HCT116 (cell line): ENCODE measurements around the gene WNT7B. TPM values are rescaled to one million over a fixed set of nuclear protein-coding genes. Genes with fewer than 3 reads are reported as not detected.

Source experiments
- ATAC-seq: fragments of 200-7000 bp; cut with Tn5 transposase; 2 replicates; pipeline ENCODE4 v1.9.1; 2020; ENCODE audit warnings: mild to moderate bottlenecking, moderate library complexity
- BruUV-seq: library from RNA; stranded (reverse); fragments of 400-500 nt; replicated peaks from 2 replicates; lab custom pipeline; 2021; lab: Mats Ljungman, UMichigan
- CTCF ChIA-PET: fragments of 300-600 bp; sonication (Branson Sonifier 250); formaldehyde crosslinking; loops from one replicate; lab custom pipeline; 2021; ENCODE audit warnings: antibody characterized with exemption; lab: Charles Lee
- POLR2A ChIA-PET: fragments of 300-600, 350-600 bp; sonication (Branson Sonifier 250); formaldehyde crosslinking; loops from one replicate; lab custom pipeline; 2021; ENCODE audit warnings: antibody characterized with exemption; lab: Charles Lee
- RAD21 ChIA-PET, 2 experiments: fragments of 300-600 bp; sonication (Branson Sonifier 250); formaldehyde crosslinking; loops; one replicate each; lab custom pipeline; 2023; ENCODE audit warnings: low total read pairs in 2 of 2; ENCODE audit not compliant: uncharacterized antibody in 2 of 2, unreplicated experiment in 2 of 2, low non-redundant PET in 1 of 2; lab: Charles Lee
- DNase-seq: peaks from one replicate; pipeline ENCODE4 v3.0.0-alpha.2; 2010; ENCODE audit warnings: low read depth, low spot score
- H2AFZ ChIP-seq: fragments of 200-600 bp; shearing (Covaris generic), sonication (generic); 2 replicates; pipeline ENCODE4 v1.6.1; 2017; ENCODE audit warnings: low read depth, mixed run types, mixed read lengths, antibody characterized with exemption, low read length; ENCODE audit not compliant: poor library complexity, severe bottlenecking
- H3K27ac ChIP-seq: 2 replicates; pipeline ENCODE4 v1.5.1; 2012; ENCODE audit warnings: low read depth, low read length
- H3K27me3 ChIP-seq: fragments of 200-600 bp; sonication (generic); 2 replicates; pipeline ENCODE4 v1.6.1; 2016; ENCODE audit warnings: mixed run types, low read length, mixed read lengths; ENCODE audit not compliant: insufficient read depth
- H3K36me3 ChIP-seq, 2 experiments: fragments of 200-500 bp in 1 of 2; fragments of 200-600 bp in 1 of 2; sonication (Bioruptor generic) in 1 of 2; sonication (generic) in 1 of 2; 2 replicates each; pipeline versions ENCODE4 v1.5.1 to v1.6.1; 2014 to 2016; ENCODE audit warnings: low read length in 2 of 2, inconsistent platforms in 1 of 2, mixed read lengths in 1 of 2, mixed run types in 1 of 2; ENCODE audit not compliant: insufficient read depth in 2 of 2, control insufficient read depth in 1 of 2
- H3K4me1 ChIP-seq, 2 experiments: fragments of 200-600 bp in 1 of 2; sonication (generic) in 1 of 2; 2 replicates each; pipeline versions ENCODE4 v1.5.1 to v1.6.1; 2012 to 2017; ENCODE audit warnings: low read length in 2 of 2, inconsistent platforms in 1 of 2, mild to moderate bottlenecking in 1 of 2, mixed read lengths in 1 of 2, mixed run types in 1 of 2, moderate library complexity in 1 of 2; ENCODE audit not compliant: insufficient read depth in 2 of 2, control insufficient read depth in 1 of 2
- H3K4me2 ChIP-seq: fragments of 200-600 bp; sonication (generic); 2 replicates; pipeline ENCODE4 v1.6.1; 2017; ENCODE audit warnings: mixed run types, low read length, mixed read lengths
- H3K4me3 ChIP-seq, 2 experiments: fragments of 200-600 bp in 1 of 2; sonication (generic) in 1 of 2; replicated peaks in 1 of 2; 2 replicates each; pipeline ENCODE4 v1.5.1; 2011 to 2016; ENCODE audit warnings: low read length in 2 of 2, control low read depth in 1 of 2, low read depth in 1 of 2, mild to moderate bottlenecking in 1 of 2, mixed read lengths in 1 of 2, mixed run types in 1 of 2
- H3K79me2 ChIP-seq: fragments of 200-600 bp; sonication (generic); 2 replicates; pipeline ENCODE4 v1.6.1; 2017; ENCODE audit warnings: mild to moderate bottlenecking, mixed run types, low read length, moderate library complexity, mixed read lengths; ENCODE audit not compliant: insufficient read depth
- H3K9ac ChIP-seq: fragments of 200-600 bp; sonication (generic); 2 replicates; pipeline ENCODE4 v1.6.1; 2016; ENCODE audit warnings: low read length, mixed read lengths
- H3K9me2 ChIP-seq: fragments of 200-600 bp; sonication (generic), shearing (Covaris generic); 2 replicates; pipeline ENCODE4 v1.6.1; 2017; ENCODE audit warnings: mixed run types, mild to moderate bottlenecking, moderate library complexity; ENCODE audit not compliant: insufficient read depth
- H3K9me3 ChIP-seq, 2 experiments: fragments of 200-500 bp in 1 of 2; fragments of 200-600 bp in 1 of 2; sonication (Bioruptor generic) in 1 of 2; sonication (generic) in 1 of 2; 2 replicates each; pipeline ENCODE4 v1.6.1; 2014 to 2017; ENCODE audit warnings: low read length in 2 of 2, mixed read lengths in 2 of 2, inconsistent platforms in 1 of 2, low read depth in 1 of 2, mild to moderate bottlenecking in 1 of 2, mixed run types in 1 of 2, moderate library complexity in 1 of 2; ENCODE audit not compliant: control insufficient read depth in 1 of 2, insufficient read depth in 1 of 2
- H4K20me1 ChIP-seq: fragments of 200-600 bp; sonication (generic), shearing (Covaris generic); 2 replicates; pipeline ENCODE4 v1.6.1; 2017; ENCODE audit warnings: mixed run types, mild to moderate bottlenecking, moderate library complexity; ENCODE audit not compliant: insufficient read depth
- CEBPB ChIP-seq: IDR thresholded peaks from 2 replicates; pipeline ENCODE4 v1.6.1; 2012; ENCODE audit warnings: low read depth
- CTCF ChIP-seq, 3 experiments: fragments of 200-600 bp in 1 of 3; sonication (generic) in 1 of 3; IDR thresholded peaks in 2 of 3; conservative IDR thresholded peaks in 1 of 3; 2 replicates each; pipeline ENCODE4 v1.5.1; 2012 to 2017; ENCODE audit warnings: low read depth in 2 of 3, low read length in 2 of 3, antibody characterized with exemption in 1 of 3, borderline replicate concordance in 1 of 3, control low read depth in 1 of 3, mild to moderate bottlenecking in 1 of 3, mixed read lengths in 1 of 3, mixed run types in 1 of 3, moderate library complexity in 1 of 3; ENCODE audit not compliant: insufficient read depth in 1 of 3
- FOSL1 ChIP-seq: IDR thresholded peaks from 2 replicates; pipeline ENCODE4 v1.6.1; 2012; ENCODE audit warnings: low read depth
- MAX ChIP-seq: IDR thresholded peaks from 2 replicates; pipeline ENCODE4 v1.6.1; 2012
- POLR2A ChIP-seq: IDR thresholded peaks from 2 replicates; pipeline ENCODE4 v1.7.0; 2011; ENCODE audit warnings: borderline replicate concordance; ENCODE audit not compliant: insufficient read depth, insufficient read length; ENCODE audit errors: extremely low read depth
- SIN3A ChIP-seq: IDR thresholded peaks from 2 replicates; pipeline ENCODE4 v1.6.1; 2012; ENCODE audit warnings: low read depth
- SRF ChIP-seq: IDR thresholded peaks from 2 replicates; pipeline ENCODE4 v1.6.1; 2012; ENCODE audit warnings: low read depth
- TCF7L2 ChIP-seq: IDR thresholded peaks from 2 replicates; pipeline ENCODE4 v1.7.0; 2011; ENCODE audit warnings: borderline replicate concordance, inconsistent platforms; ENCODE audit not compliant: insufficient read depth, insufficient read length; ENCODE audit errors: extremely low read depth
- ZBTB33 ChIP-seq: IDR thresholded peaks from 2 replicates; pipeline ENCODE4 v1.6.1; 2011; ENCODE audit warnings: mild to moderate bottlenecking, low read length, moderate library complexity; ENCODE audit not compliant: insufficient replicate concordance; ENCODE audit errors: extremely low read depth
- ZNF274 ChIP-seq: fragments of 200-500 bp; sonication (Bioruptor generic); IDR thresholded peaks from 2 replicates; pipeline ENCODE4 v1.6.1; 2014; ENCODE audit warnings: mild to moderate bottlenecking, low read depth, low read length, inconsistent platforms
- intact Hi-C: fragments of 100-400 bp; cut with micrococcal nuclease; formaldehyde crosslinking; loops from 2 replicates; pipeline ENCODE4 v1.10.0; 2022
- total RNA-seq: library from RNA; stranded (reverse); gene quantifications from one replicate; pipeline ENCODE4 v1.2.1, GENCODE V29; 2021; ENCODE audit not compliant: unreplicated experiment

WNT7B gene
- total RNA-seq, 1 experiment from 2014 or later = 10.5 TPM

DNA sequence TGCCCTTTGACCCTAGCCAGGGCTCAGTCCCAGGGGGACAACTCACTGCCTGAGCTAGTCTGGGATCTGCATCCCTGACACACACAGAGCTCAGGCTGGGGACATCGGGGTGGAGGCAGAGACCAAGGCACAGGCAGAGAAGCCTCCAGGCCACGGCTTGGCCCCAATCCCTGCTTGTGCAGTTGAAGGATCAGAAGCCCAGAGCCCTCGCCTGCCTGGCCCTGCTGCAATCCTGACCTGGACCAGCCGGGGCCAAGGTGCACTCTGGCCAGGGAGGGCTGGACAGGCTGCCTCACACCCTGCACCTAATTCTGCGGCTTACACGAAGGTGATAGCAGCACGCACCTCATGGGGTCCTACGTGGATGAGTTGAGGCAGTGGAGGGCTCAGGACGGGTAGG is 34.6 kb downstream of the WNT7B start:
- H3K79me2 ChIP-seq = no peaks in the 10 kb centered on the region
- no peaks in the 10 kb centered on the region for H4K20me1 ChIP-seq

More for the DNA sequence above, 34.6 kb downstream of the WNT7B start:
- H3K9me3 ChIP-seq = no peaks in the 10 kb centered on the region
- no peak for DNase-seq
- no peaks in the 10 kb centered on the region; the same call in 1 of the 2 replicates for H3K27me3 ChIP-seq
- ChIA-PET CTCF (no interaction called here), POLR2A (no interaction called here), RAD21 (no interaction called here)
- H3K4me3 ChIP-seq = no peak overlapping the region
- H3K4me2 ChIP-seq = no peak overlapping the region
- no peak for TF ChIP-seq CTCF (IDR thresholded peaks at IDR 0.05 in 2 of 3, conservative IDR thresholded peaks at IDR 0.05 in 1 of 3; ENCODE audit: borderline replicate concordance in 1 of 3, insufficient read depth in 1 of 3, low read depth in 2 of 3, low read length in 2 of 3)
- TF ChIP-seq TCF7L2 = no peak
- no peak for TF ChIP-seq CEBPB
- TF ChIP-seq ZNF274 = no peak
- TF ChIP-seq MAX = no peak
- TF ChIP-seq SRF = no peak
- no peak for TF ChIP-seq ZBTB33
- no peak for TF ChIP-seq SIN3A
- no peak for TF ChIP-seq POLR2A
- TF ChIP-seq FOSL1 = no peak
- no peaks in the 10 kb centered on the region; a peak in 1 of 4 replicates for H3K4me1 ChIP-seq
- no peaks in the 10 kb centered on the region for H3K36me3 ChIP-seq
- no peak overlapping the region for H3K27ac ChIP-seq
- no peak overlapping the region for H3K9ac ChIP-seq
- no peak overlapping the region for H2AFZ ChIP-seq
- intact Hi-C loops = no loop called here
- no TSS peak for BruUV-seq
- no peaks in the 10 kb centered on the region for H3K9me2 ChIP-seq
- no peak for ATAC-seq
